ENCODE data around the gene SAMD15.

Gene SAMD15

DNA sequence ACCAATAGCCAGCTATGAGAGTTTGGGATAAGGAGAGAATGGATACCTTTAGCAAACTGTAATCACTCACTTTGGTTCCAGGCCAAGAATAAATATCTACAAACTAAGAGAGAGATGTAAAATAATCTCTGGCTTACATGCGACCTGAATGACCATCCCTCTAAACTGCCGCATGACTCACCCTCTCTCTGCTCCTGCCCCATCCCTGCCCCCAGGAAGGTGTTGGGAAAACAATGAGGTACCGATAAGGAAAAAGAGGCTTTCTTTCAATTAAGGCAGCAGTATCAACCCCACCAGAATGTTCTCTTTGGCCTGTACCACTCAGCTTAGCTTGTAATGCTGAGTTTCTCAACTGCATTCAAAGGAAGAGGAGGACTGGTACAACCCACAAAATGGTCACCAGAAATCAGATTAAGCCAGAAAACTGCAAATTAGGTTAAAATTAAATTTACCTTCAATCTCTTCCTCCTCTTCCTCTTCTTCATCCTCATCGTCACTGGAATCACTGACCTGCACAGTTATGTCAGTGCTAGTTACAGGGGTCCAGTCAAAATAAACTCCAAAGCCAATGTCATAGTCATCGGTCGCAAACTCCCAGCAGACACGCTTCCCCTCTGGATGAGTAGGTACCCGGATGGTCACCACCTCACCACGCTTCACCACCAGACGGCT lies 34.3 kb upstream of the SAMD15 start:
- Histone ChIP-seq H2BK120ac (ENCODE audit: insufficient read depth, low read length, poor library complexity) (no peak overlapping the region), H3K36me3 (ENCODE audit: control insufficient read depth in 1 of 2, insufficient read depth in 2 of 2, low read length in 2 of 2) (peaks cover 4 to 14% of the 10 kb centered on the region in 2 experiments), H3K23ac (ENCODE audit: low read length) (no peak overlapping the region), H3K27me3 (ENCODE audit: insufficient read depth, low read length) (no peaks in the 10 kb centered on the region), H3K79me1 (ENCODE audit: low read length) (no peaks in the 10 kb centered on the region), H4K8ac (ENCODE audit: low read depth, low read length) (no peak overlapping the region), H2AK5ac (ENCODE audit: low read length) (no peak overlapping the region), H3K18ac (ENCODE audit: low read length) (no peak overlapping the region), H3K27ac (ENCODE audit: low read depth, low read length) (no peak overlapping the region), H2BK5ac (ENCODE audit: low read depth, low read length, poor library complexity) (no peak overlapping the region), H4K12ac (ENCODE audit: low read depth, low read length) (no peak overlapping the region), H4K91ac (ENCODE audit: low read depth, low read length) (no peak overlapping the region), H3K4me1 (ENCODE audit: control insufficient read depth in 1 of 2, insufficient read depth in 2 of 2, low read length in 2 of 2) (peaks cover 0 to 2% of the 10 kb centered on the region in 2 experiments), H3K9me3 (ENCODE audit: insufficient read depth, low read depth, low read length) (peaks cover 4% of the 10 kb centered on the region), H3K4ac (ENCODE audit: low read depth, low read length) (no peak overlapping the region), H3K4me3 (ENCODE audit: low read depth, low read length) (no peak overlapping the region), H3K79me2 (ENCODE audit: control insufficient read depth, insufficient read depth, low read length, poor library complexity) (no peaks in the 10 kb centered on the region), H2BK12ac (ENCODE audit: low read length) (no peak overlapping the region), H2AFZ (ENCODE audit: insufficient read depth, low read length, poor library complexity) (no peak overlapping the region), H3K9ac (ENCODE audit: low read length) (no peak overlapping the region), H3K14ac (ENCODE audit: low read length) (no peak overlapping the region), H3K4me2 (ENCODE audit: low read length) (no peak overlapping the region)
- no CpG with 5 or more reads among the region's 10 CpGs for WGBS (ENCODE audit: extremely low coverage, insufficient coverage, insufficient read length)
- no peak for DNase-seq

DNA sequence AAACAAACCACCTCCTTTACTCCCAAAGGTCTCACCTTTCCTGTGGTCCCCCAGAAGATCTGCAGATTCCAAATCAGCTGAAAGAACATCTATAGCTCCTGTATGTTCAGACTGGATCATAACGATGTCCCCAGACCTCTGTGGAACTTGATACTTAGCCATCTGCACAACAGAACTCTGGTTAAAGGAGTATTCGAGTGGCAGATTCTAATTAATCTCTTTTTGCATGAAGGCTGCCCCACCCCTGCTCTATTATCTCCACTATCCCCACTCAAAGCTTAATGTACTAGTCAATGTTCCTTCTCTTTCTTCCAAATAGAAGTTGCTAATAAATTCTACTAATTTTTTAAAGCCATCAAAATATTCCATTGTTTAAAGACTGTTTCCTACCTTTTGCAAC lies 33.5 kb upstream of the SAMD15 start:
- no peak overlapping the region for H3K4me3 ChIP-seq (ENCODE audit: low read depth, low read length)
- H3K4ac ChIP-seq (ENCODE audit: low read depth, low read length), result no peak overlapping the region
- no CpG with 5 or more reads among the region's 2 CpGs for WGBS (ENCODE audit: extremely low coverage, insufficient coverage, insufficient read length)
- H3K23ac ChIP-seq (ENCODE audit: low read length), result no peak overlapping the region
- H3K79me1 ChIP-seq (ENCODE audit: low read length), result no peaks in the 10 kb centered on the region
- peaks cover 4% of the 10 kb centered on the region for H3K9me3 ChIP-seq (ENCODE audit: insufficient read depth, low read depth, low read length)
- H2BK120ac ChIP-seq (ENCODE audit: insufficient read depth, low read length, poor library complexity), result no peak overlapping the region
- no peak overlapping the region for H4K91ac ChIP-seq (ENCODE audit: low read depth, low read length)
- no peak overlapping the region for H2AFZ ChIP-seq (ENCODE audit: insufficient read depth, low read length, poor library complexity)
- no peak overlapping the region for H3K27ac ChIP-seq (ENCODE audit: low read depth, low read length)
- peaks cover 4 to 14% of the 10 kb centered on the region in 2 experiments for H3K36me3 ChIP-seq (ENCODE audit: control insufficient read depth in 1 of 2, insufficient read depth in 2 of 2, low read length in 2 of 2)
- no peak overlapping the region for H3K9ac ChIP-seq (ENCODE audit: low read length)
- no peak overlapping the region for H4K8ac ChIP-seq (ENCODE audit: low read depth, low read length)
- no peak overlapping the region for H2BK12ac ChIP-seq (ENCODE audit: low read length)
- H3K14ac ChIP-seq (ENCODE audit: low read length), result no peak overlapping the region
- no peaks in the 10 kb centered on the region for H3K27me3 ChIP-seq (ENCODE audit: insufficient read depth, low read length)
- no peak overlapping the region for H2BK5ac ChIP-seq (ENCODE audit: low read depth, low read length, poor library complexity)
- no peak overlapping the region for H4K12ac ChIP-seq (ENCODE audit: low read depth, low read length)
- no peak overlapping the region for H2AK5ac ChIP-seq (ENCODE audit: low read length)
- peaks cover 0 to 2% of the 10 kb centered on the region in 2 experiments for H3K4me1 ChIP-seq (ENCODE audit: control insufficient read depth in 1 of 2, insufficient read depth in 2 of 2, low read length in 2 of 2)
- DNase-seq, result no peak
- no peak overlapping the region for H3K18ac ChIP-seq (ENCODE audit: low read length)
- H3K4me2 ChIP-seq (ENCODE audit: low read length), result no peak overlapping the region
- no peaks in the 10 kb centered on the region for H3K79me2 ChIP-seq (ENCODE audit: control insufficient read depth, insufficient read depth, low read length, poor library complexity)

DNA sequence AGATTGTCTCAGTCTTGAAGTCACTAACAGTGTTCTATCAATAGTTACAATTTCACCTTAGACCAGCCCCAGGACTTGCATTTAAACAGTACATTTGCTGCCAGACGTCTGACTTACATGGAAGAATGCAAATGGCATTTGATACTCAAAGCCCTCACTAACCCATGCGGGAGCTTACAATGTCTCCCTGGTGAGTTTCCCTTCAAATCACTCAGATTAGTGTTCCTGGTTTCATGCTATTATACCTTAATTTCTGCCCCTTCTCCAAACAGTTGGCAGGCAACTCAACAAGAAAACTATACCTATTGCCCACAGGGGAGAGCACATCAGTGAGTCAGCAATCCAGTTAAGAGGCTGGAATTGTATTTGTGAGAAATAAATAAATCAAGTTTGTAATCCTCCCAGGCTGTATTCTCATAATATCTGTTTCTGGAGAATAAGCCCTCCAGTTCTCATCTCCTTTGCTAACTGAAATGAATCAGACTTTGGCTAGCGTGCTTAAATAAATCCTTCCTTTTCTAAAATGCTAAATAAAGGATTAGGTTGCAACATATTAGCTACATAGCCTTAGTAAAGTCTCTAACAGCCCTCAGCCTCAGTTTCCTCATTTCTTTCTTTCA lies 32.7 kb upstream of the SAMD15 start:
- no CpG with 5 or more reads among the region's 3 CpGs for WGBS (ENCODE audit: extremely low coverage, insufficient coverage, insufficient read length)
- H2AFZ ChIP-seq (ENCODE audit: insufficient read depth, low read length, poor library complexity), result no peak overlapping the region
- H4K91ac ChIP-seq (ENCODE audit: low read depth, low read length), result no peak overlapping the region
- H3K4me1 ChIP-seq (ENCODE audit: control insufficient read depth in 1 of 2, insufficient read depth in 2 of 2, low read length in 2 of 2), result peaks cover 0 to 2% of the 10 kb centered on the region in 2 experiments
- H3K4ac ChIP-seq (ENCODE audit: low read depth, low read length), result no peak overlapping the region
- no peak for DNase-seq
- no peaks in the 10 kb centered on the region for H3K79me2 ChIP-seq (ENCODE audit: control insufficient read depth, insufficient read depth, low read length, poor library complexity)
- H3K27ac ChIP-seq (ENCODE audit: low read depth, low read length), result no peak overlapping the region
- no peak overlapping the region for H3K14ac ChIP-seq (ENCODE audit: low read length)
- no peak overlapping the region for H3K4me2 ChIP-seq (ENCODE audit: low read length)
- H3K23ac ChIP-seq (ENCODE audit: low read length), result no peak overlapping the region
- no peaks in the 10 kb centered on the region for H3K79me1 ChIP-seq (ENCODE audit: low read length)
- no peak overlapping the region for H2BK5ac ChIP-seq (ENCODE audit: low read depth, low read length, poor library complexity)
- H2AK5ac ChIP-seq (ENCODE audit: low read length), result no peak overlapping the region
- no peak overlapping the region for H3K4me3 ChIP-seq (ENCODE audit: low read depth, low read length)
- H3K27me3 ChIP-seq (ENCODE audit: insufficient read depth, low read length), result no peaks in the 10 kb centered on the region
- H3K36me3 ChIP-seq (ENCODE audit: control insufficient read depth in 1 of 2, insufficient read depth in 2 of 2, low read length in 2 of 2), result peaks cover 4 to 13% of the 10 kb centered on the region in 2 experiments
- no peak overlapping the region for H2BK120ac ChIP-seq (ENCODE audit: insufficient read depth, low read length, poor library complexity)
- H4K12ac ChIP-seq (ENCODE audit: low read depth, low read length), result no peak overlapping the region
- no peak overlapping the region for H3K18ac ChIP-seq (ENCODE audit: low read length)
- H2BK12ac ChIP-seq (ENCODE audit: low read length), result no peak overlapping the region
- H4K8ac ChIP-seq (ENCODE audit: low read depth, low read length), result no peak overlapping the region
- H3K9ac ChIP-seq (ENCODE audit: low read length), result no peak overlapping the region
- peaks cover 4% of the 10 kb centered on the region for H3K9me3 ChIP-seq (ENCODE audit: insufficient read depth, low read depth, low read length)

DNA sequence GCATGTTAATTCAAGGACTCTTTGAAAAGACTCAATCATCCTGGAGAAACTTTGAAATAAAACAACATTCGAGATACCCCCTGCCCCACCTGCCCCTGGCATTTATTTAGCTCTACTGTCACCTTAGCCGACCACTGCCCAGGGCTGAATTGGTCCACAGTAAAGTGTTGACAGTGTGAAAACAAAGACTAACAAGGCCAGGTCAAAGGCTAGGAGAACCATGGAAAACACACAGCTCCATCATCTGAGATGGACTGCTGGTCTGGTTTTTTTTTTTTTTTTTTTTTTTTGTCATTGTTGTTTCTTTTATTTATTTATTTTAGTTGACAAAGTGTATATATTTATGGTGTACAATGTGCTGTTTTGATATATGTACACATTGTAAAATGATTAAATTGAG lies 30.7 kb upstream of the SAMD15 start:
- H2AFZ ChIP-seq (ENCODE audit: insufficient read depth, low read length, poor library complexity), result no peak overlapping the region
- H3K27ac ChIP-seq (ENCODE audit: low read depth, low read length), result no peak overlapping the region
- no peak overlapping the region for H3K4me3 ChIP-seq (ENCODE audit: low read depth, low read length)
- no peak overlapping the region for H3K4me2 ChIP-seq (ENCODE audit: low read length)
- H3K4ac ChIP-seq (ENCODE audit: low read depth, low read length), result no peak overlapping the region
- no peak overlapping the region for H2BK12ac ChIP-seq (ENCODE audit: low read length)
- WGBS (ENCODE audit: extremely low coverage, insufficient coverage, insufficient read length), result no CpG with 5 or more reads among the region's 2 CpGs
- no peak overlapping the region for H4K91ac ChIP-seq (ENCODE audit: low read depth, low read length)
- no peaks in the 10 kb centered on the region for H3K79me1 ChIP-seq (ENCODE audit: low read length)
- no peak overlapping the region for H3K14ac ChIP-seq (ENCODE audit: low read length)
- H2BK5ac ChIP-seq (ENCODE audit: low read depth, low read length, poor library complexity), result no peak overlapping the region
- peaks cover 2 to 3% of the 10 kb centered on the region in 2 experiments for H3K36me3 ChIP-seq (ENCODE audit: control insufficient read depth in 1 of 2, insufficient read depth in 2 of 2, low read length in 2 of 2)
- H3K9ac ChIP-seq (ENCODE audit: low read length), result no peak overlapping the region
- H3K79me2 ChIP-seq (ENCODE audit: control insufficient read depth, insufficient read depth, low read length, poor library complexity), result no peaks in the 10 kb centered on the region
- no peak overlapping the region for H3K18ac ChIP-seq (ENCODE audit: low read length)
- no peak overlapping the region for H3K23ac ChIP-seq (ENCODE audit: low read length)
- no peaks in the 10 kb centered on the region for H3K27me3 ChIP-seq (ENCODE audit: insufficient read depth, low read length)
- no peak overlapping the region for H4K12ac ChIP-seq (ENCODE audit: low read depth, low read length)
- no peak for DNase-seq
- no peak overlapping the region for H4K8ac ChIP-seq (ENCODE audit: low read depth, low read length)
- peaks cover 0 to 2% of the 10 kb centered on the region in 2 experiments for H3K4me1 ChIP-seq (ENCODE audit: control insufficient read depth in 1 of 2, insufficient read depth in 2 of 2, low read length in 2 of 2)
- H2AK5ac ChIP-seq (ENCODE audit: low read length), result no peak overlapping the region
- peaks cover 4% of the 10 kb centered on the region for H3K9me3 ChIP-seq (ENCODE audit: insufficient read depth, low read depth, low read length)
- H2BK120ac ChIP-seq (ENCODE audit: insufficient read depth, low read length, poor library complexity), result no peak overlapping the region
